Astrocyte of the spinal cord (primary cell): ENCODE results near the gene RCBTB2.

Experiments used
- DNase-seq: peaks from one replicate; pipeline ENCODE4 v3.0.0; 2011; ENCODE audit warnings: low read depth, low spot score
- H3K4me3 ChIP-seq: 2 replicates; pipeline ENCODE4 v1.5.1; 2011; ENCODE audit warnings: low read depth, mild to moderate bottlenecking, low read length, moderate library complexity
- CTCF ChIP-seq: IDR thresholded peaks from 2 replicates; pipeline ENCODE4 v1.5.1; 2012; ENCODE audit warnings: low read depth, mild to moderate bottlenecking, low read length, inconsistent platforms
- in situ Hi-C: cut with HindIII; loops from 2 replicates; pipeline ENCODE4 v1.10.0; 2017; ENCODE audit warnings: low sequenced_read_pairs

The RCBTB2 gene

DNA sequence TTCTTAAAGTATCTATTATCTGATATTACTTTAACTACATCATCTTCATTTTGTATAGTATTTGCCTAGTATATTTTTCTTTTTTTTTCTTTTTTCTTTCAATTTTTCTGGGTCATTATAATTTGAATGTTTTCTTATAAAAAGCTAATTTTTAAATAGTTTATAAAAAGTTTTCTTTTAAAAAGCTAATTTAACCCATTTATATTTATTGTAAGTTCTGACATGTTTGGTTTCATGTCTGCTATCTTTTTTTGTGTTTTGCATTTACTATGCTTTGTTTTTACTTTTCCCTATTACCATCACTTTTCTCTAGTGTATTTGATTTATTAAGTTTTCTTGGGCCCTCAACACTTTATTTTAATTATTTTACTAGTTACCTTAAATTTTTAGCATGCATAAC, 22.6 kb upstream of the RCBTB2 start:
- in situ Hi-C loops = no loop called here
- TF ChIP-seq CTCF = no peak
- DNase-seq = no peak
- no peak overlapping the region for H3K4me3 ChIP-seq

- H3K4me3 ChIP-seq = no peak overlapping the region
- no peak for DNase-seq
- no peak for TF ChIP-seq CTCF
- in situ Hi-C loops = no loop called here
Observed at GRCh38 chr13:48551329-48551728, 18.4 kb upstream of the RCBTB2 start.

GRCh38 chr13:48549658-48550057, 16.8 kb upstream of the RCBTB2 start:
- in situ Hi-C loops = no loop called here
- no peak for TF ChIP-seq CTCF
- H3K4me3 ChIP-seq = no peak overlapping the region
- DNase-seq = no peak

- no peak for DNase-seq
- no peak overlapping the region for H3K4me3 ChIP-seq
- in situ Hi-C loops = no loop called here
- TF ChIP-seq CTCF = no peak
Observed at GRCh38 chr13:48547663-48548092, 14.8 kb upstream of the RCBTB2 start.

GRCh38 chr13:48545608-48546007, 12.7 kb upstream of the RCBTB2 start:
- no peak for DNase-seq
- TF ChIP-seq CTCF = no peak
- in situ Hi-C loops = no loop called here
- no peak overlapping the region for H3K4me3 ChIP-seq

DNA sequence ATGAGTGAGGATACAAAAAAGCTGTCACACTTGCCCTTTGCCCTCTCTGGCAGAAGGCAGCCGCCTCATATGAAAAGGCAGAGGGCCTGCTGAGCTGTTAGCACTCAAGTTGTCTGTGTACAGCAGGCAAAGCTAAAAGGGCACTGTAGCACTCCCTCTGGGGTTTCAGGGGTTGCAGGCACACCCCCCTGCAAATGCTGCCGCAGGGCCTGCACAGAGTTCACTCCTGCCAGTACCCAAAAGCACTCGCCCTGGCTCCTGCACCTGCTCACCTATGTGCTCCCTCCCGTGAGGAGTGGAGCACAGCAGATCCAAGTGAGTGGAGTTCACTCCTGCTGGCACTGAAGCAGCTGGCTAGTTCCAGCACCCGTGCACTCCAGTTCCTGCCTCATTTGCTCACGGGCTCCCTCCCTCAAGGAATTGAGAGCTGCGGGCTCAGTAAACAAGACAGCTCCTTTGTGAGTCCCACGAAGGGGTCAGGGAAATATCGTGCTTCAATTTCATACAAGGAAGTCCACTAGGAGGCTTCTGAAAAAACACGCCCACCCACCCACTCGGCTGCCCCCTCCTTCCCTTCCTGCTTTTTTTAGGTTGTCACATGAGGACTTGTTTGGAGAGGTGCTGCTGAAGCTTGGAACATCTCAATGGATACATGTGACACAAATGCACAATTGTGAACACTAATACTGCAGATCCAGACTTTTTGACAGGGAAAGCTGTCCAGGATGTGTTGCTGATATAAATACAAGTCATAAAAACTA, 9.9 kb upstream of the RCBTB2 start:
- no peak overlapping the region for H3K4me3 ChIP-seq
- in situ Hi-C loops = no loop called here
- no peak for DNase-seq
- TF ChIP-seq CTCF = peak; percentile 1
